Suppressor macrophage treated with lipopolysaccharide for 1 hour (primary cell): ENCODE measurements around the gene CSNK1G1.

Experiments
- DNase-seq, 3 donors: peaks; one replicate each; pipeline ENCODE4 v3.0.0-alpha.2; 2020 to 2022

CSNK1G1 gene

DNA sequence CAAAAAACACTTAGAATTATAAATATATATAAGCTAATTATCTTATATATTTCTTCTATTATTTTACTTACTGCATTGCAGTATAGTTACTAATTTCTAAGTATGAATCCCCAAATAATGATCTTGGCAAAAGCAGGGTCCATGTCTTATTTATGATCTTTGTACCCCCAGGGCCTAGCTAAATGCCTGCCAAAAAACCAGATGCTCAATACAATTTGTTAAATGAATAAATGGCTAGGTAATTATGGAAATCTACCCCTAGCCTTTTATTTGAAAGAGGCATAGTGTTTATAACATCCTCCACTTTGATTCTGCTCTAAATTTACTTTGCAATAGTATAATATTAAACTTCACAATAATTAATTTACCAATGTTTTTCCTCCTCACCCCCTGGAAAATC lies 69.5 kb downstream of the CSNK1G1 start:
- no peak for DNase-seq

GRCh38 chr15:64285871-64286270 lies 70.1 kb downstream of the CSNK1G1 start:
- DNase-seq, result no peak

DNA sequence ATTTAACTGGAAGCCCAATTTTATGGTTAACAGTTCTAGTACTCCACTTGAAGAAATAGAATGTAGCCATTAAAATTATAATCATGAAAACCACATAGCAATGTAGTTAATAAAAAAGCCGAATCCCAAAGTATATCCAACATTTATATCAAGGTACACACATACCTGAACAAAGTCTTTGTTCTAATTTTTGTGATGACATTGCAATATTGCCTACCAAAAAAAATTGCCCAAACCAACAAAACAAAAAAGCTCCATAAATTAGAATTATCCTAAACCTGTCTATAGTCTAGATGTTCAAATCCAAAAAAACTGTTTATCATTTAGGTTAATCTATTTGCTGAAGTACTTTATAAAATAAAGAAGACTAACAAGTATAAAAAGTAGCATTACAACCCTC lies 70.8 kb downstream of the CSNK1G1 start:
- DNase-seq, result no peak

GRCh38 chr15:64284042-64284441 lies 71.9 kb downstream of the CSNK1G1 start:
- DNase-seq, result peak; percentile 80 to 96 (median 96)

DNA sequence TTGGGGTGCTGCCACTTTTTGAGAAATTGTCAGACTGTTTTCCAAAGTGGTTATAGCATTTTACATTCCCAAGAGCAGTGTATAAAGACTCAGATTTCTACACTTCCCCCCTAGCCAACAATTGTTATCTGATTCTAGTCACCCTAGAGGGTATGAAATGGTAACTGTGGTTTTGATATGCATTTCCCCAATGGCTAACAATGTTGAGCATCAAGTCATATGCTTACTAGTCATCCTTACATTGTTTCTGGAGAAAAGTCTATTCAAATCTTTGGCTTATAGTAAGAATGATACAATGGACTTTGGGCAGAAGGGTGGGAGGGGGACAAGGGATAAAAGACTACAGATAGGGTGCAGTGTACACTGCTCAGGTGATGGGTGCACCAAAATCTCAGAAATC lies 73.3 kb downstream of the CSNK1G1 start:
- DNase-seq, result peak; percentile 30 to 69 (median 52)

GRCh38 chr15:64279131-64279530 lies 76.8 kb downstream of the CSNK1G1 start:
- no peak for DNase-seq

DNA sequence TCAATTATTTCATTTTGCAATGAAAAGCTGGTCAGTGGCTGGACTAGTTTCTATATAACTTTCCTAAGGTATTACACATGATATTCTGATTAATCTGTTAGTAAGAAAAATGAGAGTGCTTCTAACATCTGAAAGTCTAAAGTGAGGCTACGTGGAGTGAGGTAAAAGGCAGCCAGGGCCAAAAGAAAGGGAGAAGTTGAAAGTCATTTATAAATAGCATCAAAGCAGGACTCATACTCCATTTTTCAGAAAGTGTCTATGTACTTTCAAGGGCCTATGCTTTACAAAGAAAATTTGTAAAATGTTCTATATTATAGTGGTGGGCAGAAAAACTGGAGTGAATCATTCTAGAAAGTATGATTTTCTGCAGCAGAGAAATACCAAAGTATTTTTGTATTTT lies 80.0 kb downstream of the CSNK1G1 start:
- DNase-seq, result no peak

DNA sequence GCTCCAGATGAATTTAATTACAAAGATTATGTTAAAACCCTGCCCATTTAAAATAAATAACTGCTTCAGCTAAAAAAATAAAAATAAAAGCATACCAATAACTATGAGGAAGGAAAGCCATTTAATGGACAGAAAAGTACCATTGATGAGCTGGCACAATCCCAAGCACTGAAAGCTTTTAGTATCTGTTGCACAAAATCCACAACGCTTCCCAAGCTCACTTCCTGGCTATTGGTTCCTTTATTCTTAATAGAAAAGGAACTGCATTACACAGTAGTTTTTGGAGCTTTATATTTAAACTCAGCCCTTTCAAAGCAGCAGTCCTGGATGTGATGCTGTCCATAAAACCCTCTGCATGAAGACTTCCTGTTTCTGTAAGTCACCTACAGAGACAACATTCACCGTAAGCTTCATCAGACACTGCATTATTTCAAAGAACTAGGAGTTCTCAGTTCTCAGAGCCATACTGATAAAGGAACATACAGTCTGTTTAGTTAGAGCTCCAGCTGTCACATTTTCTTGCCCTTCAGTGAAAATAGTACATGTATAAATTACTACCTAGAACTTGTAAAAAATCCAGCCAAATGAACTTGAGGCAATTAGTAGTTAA lies 81.5 kb downstream of the CSNK1G1 start:
- peak; percentile 40 to 61 (median 45) for DNase-seq

DNA sequence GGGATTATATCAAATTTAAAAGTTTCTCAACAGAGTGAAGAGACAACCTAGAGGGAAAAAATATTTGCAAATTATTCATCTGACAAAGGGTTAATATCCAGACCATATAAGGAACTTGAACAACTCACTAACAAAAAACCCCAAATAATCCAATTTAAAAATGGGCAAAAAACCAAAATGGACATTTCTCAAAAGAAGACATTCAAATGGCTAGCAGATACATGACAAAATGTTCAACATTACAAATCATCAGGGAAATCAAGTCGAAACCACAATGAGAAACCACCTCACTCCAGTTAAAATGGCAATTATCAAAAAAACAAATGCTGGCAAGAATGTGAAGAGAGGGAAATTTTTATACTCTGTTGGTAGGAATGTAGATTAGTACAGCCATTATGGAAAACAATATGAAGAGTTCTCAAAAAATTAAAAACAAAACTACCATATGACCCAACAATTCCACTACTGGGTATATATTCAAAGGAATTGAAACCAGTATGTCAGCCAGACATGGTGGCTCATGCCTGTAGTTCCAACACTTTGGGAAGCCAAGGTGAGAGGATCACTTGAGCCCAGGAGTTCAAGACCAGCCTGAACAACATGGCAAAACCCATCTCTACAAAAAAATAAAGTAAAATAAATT lies 88.5 kb downstream of the CSNK1G1 start:
- DNase-seq, result no peak

DNA sequence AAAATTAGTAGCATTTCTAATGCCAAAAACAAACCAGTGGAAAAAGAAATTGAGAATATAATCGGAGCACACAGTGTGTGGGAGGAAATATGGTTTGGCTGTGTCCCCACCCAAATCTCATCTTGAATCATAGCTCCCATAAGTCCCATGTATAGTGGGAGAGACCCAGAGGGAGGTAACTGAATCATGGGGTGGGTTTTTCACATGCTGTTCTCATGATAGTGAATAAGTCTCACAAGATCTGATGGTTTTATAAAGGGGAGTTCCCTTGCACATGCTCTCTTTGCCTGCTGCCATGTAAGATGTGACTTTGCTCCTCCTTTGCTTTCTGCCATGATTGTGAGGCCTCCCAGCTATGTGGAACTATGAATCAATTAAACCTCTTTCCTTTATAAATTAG lies 90.8 kb downstream of the CSNK1G1 start:
- peak; percentile 38 to 79 (median 52) for DNase-seq

DNA sequence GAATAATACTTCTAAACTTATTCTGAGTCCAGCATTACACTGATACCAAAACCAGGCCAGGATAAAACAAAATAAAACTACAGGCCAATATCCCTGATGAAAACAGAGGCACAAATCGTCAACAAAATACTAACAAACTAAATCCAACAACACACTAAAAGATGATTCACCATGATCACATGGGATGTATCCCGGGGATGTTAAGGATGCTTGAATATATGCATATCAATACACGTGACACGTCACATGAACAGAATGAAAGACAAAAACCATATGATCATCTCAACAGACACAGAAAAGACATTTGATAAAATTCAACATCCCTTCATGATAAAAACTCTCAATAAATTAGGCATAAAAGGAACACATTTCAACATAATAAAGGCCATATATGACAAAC lies 91.5 kb downstream of the CSNK1G1 start:
- no peak for DNase-seq

GRCh38 chr15:64263567-64263966 lies 92.4 kb downstream of the CSNK1G1 start:
- peak in 1 of 3 donors; percentile 37 for DNase-seq

- no peak for DNase-seq
Measured at GRCh38 chr15:64256051-64256450, 99.9 kb downstream of the CSNK1G1 start.

- DNase-seq, result no peak
Measured at GRCh38 chr15:64251658-64252057, 104.3 kb downstream of the CSNK1G1 start.

GRCh38 chr15:64251121-64251520 lies 104.9 kb downstream of the CSNK1G1 start:
- DNase-seq, result no peak

- DNase-seq, result no peak
Measured at GRCh38 chr15:64249883-64250575, 105.9 kb downstream of the CSNK1G1 start.

DNA sequence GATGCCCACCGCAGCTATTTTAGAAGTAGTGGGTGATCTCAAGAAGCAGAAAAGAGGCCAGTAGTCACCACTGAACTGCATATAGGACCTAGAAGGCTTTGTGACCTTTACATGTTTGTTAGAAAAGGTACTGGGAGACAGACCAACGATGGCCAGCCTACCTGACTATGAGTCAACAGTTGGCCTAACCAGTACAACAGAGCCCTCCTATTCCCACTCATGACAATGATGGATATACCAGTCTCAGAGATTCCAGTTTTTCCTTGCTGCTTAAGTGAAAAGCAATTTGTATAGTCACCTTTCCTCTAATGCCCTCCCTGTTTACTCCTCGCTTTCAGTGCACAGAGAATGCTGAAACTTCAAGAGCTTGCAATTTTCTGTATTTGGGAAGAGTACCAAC lies 106.6 kb downstream of the CSNK1G1 start:
- no peak for DNase-seq

DNA sequence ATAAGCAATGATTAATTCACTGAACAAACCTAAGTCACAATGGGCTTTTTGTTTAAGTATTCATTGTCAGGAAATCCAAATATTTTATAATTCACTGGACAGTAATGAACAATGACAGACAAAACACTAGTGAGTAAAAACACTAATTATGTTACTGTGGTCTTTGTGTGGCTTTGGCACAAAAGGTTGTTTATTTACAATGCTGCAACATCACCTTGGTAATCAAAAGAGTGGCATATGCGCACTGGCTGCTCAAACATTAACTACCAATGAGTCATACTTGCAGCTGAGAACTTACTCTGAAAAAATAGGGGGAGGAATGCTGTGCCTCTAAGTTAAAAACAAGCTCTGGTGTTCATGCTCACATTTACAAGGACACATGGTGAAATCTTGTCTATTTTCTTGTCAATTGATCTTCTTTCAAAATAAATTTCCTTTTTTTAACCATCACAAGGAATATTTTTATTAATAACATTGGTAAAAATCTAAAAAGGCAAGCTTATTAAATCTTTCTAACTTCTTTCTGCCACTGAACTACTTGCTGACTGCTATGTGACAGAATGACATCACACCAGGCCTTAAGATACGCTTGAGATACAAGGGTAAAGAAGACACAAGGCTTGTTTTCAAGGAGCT lies 107.9 kb downstream of the CSNK1G1 start:
- DNase-seq, result peak; percentile 45 to 65 (median 59)

GRCh38 chr15:64247535-64247905 lies 108.5 kb downstream of the CSNK1G1 start:
- no peak for DNase-seq

GRCh38 chr15:64246364-64247189 lies 109.4 kb downstream of the CSNK1G1 start:
- peak; percentile 80 to 88 (median 87) for DNase-seq

DNA sequence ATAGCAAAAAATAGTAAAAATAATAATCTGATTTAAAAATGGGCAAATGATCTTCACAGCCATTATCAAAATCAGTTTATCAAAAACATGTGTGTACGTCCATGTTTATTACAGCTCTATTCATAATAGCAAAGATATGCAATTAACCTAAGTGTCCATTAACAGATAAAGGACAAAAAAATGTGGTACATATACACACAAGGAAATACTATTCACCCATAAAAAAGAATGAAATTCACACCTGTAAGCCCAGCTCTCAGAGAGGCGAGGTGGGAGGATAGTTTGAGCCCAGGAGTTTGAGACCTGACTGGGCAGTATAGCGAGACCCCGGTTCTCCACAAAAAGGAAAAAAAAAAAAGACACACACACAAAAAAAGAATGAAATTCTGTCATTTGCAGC lies 110.6 kb downstream of the CSNK1G1 start:
- no peak for DNase-seq

DNA sequence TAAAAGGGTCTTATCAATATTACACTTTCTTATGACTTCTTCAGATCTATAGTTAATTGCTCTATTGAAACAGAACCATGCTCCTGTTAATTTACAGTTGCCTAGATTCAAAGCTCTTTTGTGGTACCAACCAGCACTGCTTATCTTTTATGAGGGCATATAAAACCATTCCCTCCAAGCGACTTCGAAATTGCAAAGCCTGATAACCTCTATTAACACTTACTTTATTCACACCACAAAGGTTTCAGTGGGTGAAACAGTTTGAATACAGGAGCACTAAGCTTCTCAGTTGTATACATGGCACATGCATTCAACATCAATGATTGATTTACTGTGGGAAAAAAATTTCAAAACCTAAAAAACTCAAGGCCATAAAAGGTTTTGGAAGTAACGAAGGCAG lies 118.3 kb downstream of the CSNK1G1 start:
- no peak for DNase-seq
